ENCODE results near the gene CBX6. TPM values are rescaled to one million over a fixed set of nuclear protein-coding genes. Genes with fewer than 3 reads are reported as not detected.
A peak's percentile ranks its signal among the peaks of the same experiment; 100 is the strongest.

The CBX6 gene
- total RNA-seq, 3 donors from 2014 or later (not counting 1 experiment from before 2014, with no cell fraction given), result 68.0 to 81.5 (median 75.7) TPM

DNA sequence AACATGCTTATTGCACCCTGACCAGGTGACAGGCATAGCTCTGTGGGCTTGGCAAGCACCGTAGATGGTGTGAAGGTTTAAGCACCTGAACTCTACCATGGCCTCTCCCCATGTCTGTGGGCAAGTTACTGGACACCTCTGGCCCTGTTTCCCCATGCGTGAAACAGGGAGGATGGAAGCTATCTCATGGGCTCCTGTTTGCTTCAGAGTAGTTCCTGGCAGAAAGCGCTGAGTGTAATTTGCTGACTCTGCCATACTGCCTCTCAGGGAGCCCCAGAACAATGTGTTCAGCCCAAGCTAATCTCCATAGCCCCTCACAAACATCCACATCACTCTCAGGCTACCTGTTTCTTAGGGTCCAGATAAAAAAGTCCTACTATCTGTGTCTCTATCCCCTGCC lies 2.4 kb downstream of the CBX6 start:
- no peaks in the 10 kb centered on the region for H3K36me3 Mint-ChIP-seq
- peaks cover 0 to 3% of the 10 kb centered on the region in 2 donors for H3K27me3 Mint-ChIP-seq (ENCODE audit: low read depth in 2 of 2)
- Histone ChIP-seq H3K36me3 (ENCODE audit: control insufficient read depth, insufficient read depth, low read length) (peaks cover 24% of the 10 kb centered on the region), H3K4me3 (ENCODE audit: low read length) (no peak overlapping the region), H3K4me1 (ENCODE audit: control insufficient read depth, insufficient read depth, low read length) (peaks cover 50% of the 10 kb centered on the region), H3K27me3 (ENCODE audit: control insufficient read depth, insufficient read depth, low read length) (no peaks in the 10 kb centered on the region), H3K9me3 (ENCODE audit: control insufficient read depth, insufficient read depth, low read length) (no peaks in the 10 kb centered on the region), H3K27ac (ENCODE audit: low read length) (no peak overlapping the region)
- H3K4me1 Mint-ChIP-seq, result peaks cover 26 to 50% of the 10 kb centered on the region in 2 donors
- TF ChIP-seq, protein P1, sequence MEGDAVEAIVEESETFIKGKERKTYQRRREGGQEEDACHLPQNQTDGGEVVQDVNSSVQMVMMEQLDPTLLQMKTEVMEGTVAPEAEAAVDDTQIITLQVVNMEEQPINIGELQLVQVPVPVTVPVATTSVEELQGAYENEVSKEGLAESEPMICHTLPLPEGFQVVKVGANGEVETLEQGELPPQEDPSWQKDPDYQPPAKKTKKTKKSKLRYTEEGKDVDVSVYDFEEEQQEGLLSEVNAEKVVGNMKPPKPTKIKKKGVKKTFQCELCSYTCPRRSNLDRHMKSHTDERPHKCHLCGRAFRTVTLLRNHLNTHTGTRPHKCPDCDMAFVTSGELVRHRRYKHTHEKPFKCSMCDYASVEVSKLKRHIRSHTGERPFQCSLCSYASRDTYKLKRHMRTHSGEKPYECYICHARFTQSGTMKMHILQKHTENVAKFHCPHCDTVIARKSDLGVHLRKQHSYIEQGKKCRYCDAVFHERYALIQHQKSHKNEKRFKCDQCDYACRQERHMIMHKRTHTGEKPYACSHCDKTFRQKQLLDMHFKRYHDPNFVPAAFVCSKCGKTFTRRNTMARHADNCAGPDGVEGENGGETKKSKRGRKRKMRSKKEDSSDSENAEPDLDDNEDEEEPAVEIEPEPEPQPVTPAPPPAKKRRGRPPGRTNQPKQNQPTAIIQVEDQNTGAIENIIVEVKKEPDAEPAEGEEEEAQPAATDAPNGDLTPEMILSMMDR (IDR thresholded peaks at IDR 0.05), result no peak
- no peak overlapping the region for H3K4me3 Mint-ChIP-seq
- no peaks in the 10 kb centered on the region for H3K9me3 Mint-ChIP-seq
- peak overlapping the region; percentile 76 to 91 for H3K27ac Mint-ChIP-seq
- no peak for ATAC-seq
- DNase-seq, result no peak
- WGBS (ENCODE audit: insufficient coverage), result 85% methylated on average over 3 of the region's 3 CpGs
- intact Hi-C loops (cut with micrococcal nuclease), result loop anchor here (2.0 to 5.0 kb wide), 3 partner anchors 133 to 663 kb away; partner anchors contain the start of genes CBX7 and RPS19BP1

DNA sequence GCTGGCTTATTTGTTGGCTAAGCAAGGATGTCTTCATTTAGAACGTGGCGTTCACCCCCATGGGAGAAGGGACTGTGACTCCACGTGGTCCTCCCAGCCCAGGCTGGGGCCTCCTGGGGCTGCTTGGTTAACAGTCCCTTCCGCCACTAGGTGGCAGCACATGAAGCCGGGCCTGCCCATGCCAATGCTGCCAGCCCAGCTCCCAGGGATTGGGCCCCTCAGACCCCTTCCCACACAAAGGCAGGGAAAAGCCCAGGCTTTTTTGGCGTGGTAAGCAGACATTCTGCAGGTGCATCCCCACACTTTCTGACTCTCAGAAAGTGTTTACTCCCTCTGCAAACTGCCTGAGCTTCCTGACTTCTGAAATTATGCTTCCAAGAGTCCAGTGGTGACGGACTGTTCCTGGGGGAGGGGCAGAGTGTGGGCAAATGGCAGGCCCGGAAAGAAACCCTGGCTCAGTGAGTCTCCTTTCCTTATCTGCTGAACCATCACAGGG lies 3.1 kb downstream of the CBX6 start:
- H3K36me3 ChIP-seq (ENCODE audit: control insufficient read depth, insufficient read depth, low read length), result peaks cover 24% of the 10 kb centered on the region

DNA sequence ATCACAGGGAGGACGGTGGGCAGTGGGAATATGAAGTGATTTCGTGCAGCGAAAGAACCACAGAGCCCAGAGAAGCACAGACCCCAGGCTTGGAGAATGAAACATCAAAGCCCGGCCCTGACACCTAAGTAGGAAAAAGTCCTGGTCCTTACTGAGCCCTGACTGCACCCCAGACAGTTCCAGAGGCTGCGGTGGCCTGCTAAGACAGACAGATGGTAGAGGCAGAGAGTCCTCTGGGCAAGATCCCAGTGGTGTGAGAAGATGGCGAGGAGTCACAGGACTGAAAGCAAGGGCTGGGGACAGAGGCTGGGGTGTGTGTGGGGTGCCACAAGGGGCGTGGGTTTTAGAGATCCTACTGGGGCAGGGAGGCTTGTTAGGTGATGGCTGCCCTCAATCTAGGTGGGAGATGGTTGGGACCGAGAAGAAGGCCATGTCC lies 3.7 kb downstream of the CBX6 start:
- no peaks in the 10 kb centered on the region for H3K27me3 Mint-ChIP-seq (ENCODE audit: low read depth in 2 of 2)
- WGBS (ENCODE audit: insufficient coverage), result 92% methylated on average over 8 of the region's 8 CpGs
- no peaks in the 10 kb centered on the region for H3K36me3 Mint-ChIP-seq
- Histone ChIP-seq H3K9me3 (ENCODE audit: control insufficient read depth, insufficient read depth, low read length) (no peaks in the 10 kb centered on the region), H3K36me3 (ENCODE audit: control insufficient read depth, insufficient read depth, low read length) (peaks cover 24% of the 10 kb centered on the region), H3K27ac (ENCODE audit: low read length) (no peak overlapping the region), H3K4me3 (ENCODE audit: low read length) (no peak overlapping the region), H3K4me1 (ENCODE audit: control insufficient read depth, insufficient read depth, low read length) (peaks cover 41% of the 10 kb centered on the region), H3K27me3 (ENCODE audit: control insufficient read depth, insufficient read depth, low read length) (no peaks in the 10 kb centered on the region)
- ATAC-seq (no peak), DNase-seq (no peak)
- H3K4me1 Mint-ChIP-seq, result peaks cover 22 to 39% of the 10 kb centered on the region in 2 donors
- no peaks in the 10 kb centered on the region for H3K9me3 Mint-ChIP-seq
- H3K27ac Mint-ChIP-seq, result peak overlapping the region in 1 of 2 donors; percentile 35
- TF ChIP-seq, protein P1 (IDR thresholded peaks at IDR 0.05), result no peak
- H3K4me3 Mint-ChIP-seq, result no peak overlapping the region
- intact Hi-C loops (cut with micrococcal nuclease), result loop anchor here (2.0 kb wide), 1 partner anchor 134 kb away; no protein-coding TSS in a partner anchor

More for the DNA sequence above, 3.1 kb downstream of the CBX6 start:
- peaks cover 0 to 2% of the 10 kb centered on the region in 2 donors for H3K27me3 Mint-ChIP-seq (ENCODE audit: low read depth in 2 of 2)
- Histone ChIP-seq H3K27me3 (ENCODE audit: control insufficient read depth, insufficient read depth, low read length) (no peaks in the 10 kb centered on the region), H3K9me3 (ENCODE audit: control insufficient read depth, insufficient read depth, low read length) (no peaks in the 10 kb centered on the region), H3K27ac (ENCODE audit: low read length) (no peak overlapping the region), H3K4me3 (ENCODE audit: low read length) (no peak overlapping the region), H3K4me1 (ENCODE audit: control insufficient read depth, insufficient read depth, low read length) (peaks cover 47% of the 10 kb centered on the region)
- TF ChIP-seq, protein P1 (IDR thresholded peaks at IDR 0.05), result peak; percentile 88
- WGBS (ENCODE audit: insufficient coverage), result 14% methylated on average over 8 of the region's 8 CpGs
- H3K36me3 Mint-ChIP-seq, result no peaks in the 10 kb centered on the region
- no peak overlapping the region for H3K4me3 Mint-ChIP-seq
- no peaks in the 10 kb centered on the region for H3K9me3 Mint-ChIP-seq
- peaks cover 24 to 46% of the 10 kb centered on the region in 2 donors for H3K4me1 Mint-ChIP-seq
- ATAC-seq (peak; percentile 39 to 56 (median 45)), DNase-seq (peak; percentile 76 to 90)
- intact Hi-C loops (cut with micrococcal nuclease), result loop anchor here (2.0 kb wide), 1 partner anchor 134 kb away; no protein-coding TSS in a partner anchor
- peak overlapping the region in 1 of 2 donors; percentile 35 for H3K27ac Mint-ChIP-seq
